PFSK-1 (cell line): ENCODE results near the gene NOC2L.

Experiments
- FOXP2 ChIP-seq: optimal IDR thresholded peaks from 2 replicates; pipeline ENCODE3; 2011; ENCODE audit warnings: borderline replicate concordance, control low read depth, inconsistent platforms; ENCODE audit not compliant: insufficient read depth; ENCODE audit errors: extremely low read length, extremely low read depth
- POLR2AphosphoS5 ChIP-seq: IDR thresholded peaks from 2 replicates; pipeline ENCODE4 v1.6.1; 2012; ENCODE audit warnings: low read depth, mild to moderate bottlenecking, control low read depth, low read length, moderate library complexity
- SIN3A ChIP-seq: IDR thresholded peaks from 2 replicates; pipeline ENCODE4 v1.6.1; 2012; ENCODE audit warnings: mild to moderate bottlenecking, low read length, moderate library complexity, borderline replicate concordance; ENCODE audit not compliant: insufficient read depth
- TAF1 ChIP-seq: IDR thresholded peaks from 2 replicates; pipeline ENCODE4 v1.6.1; 2012; ENCODE audit warnings: low read length, control low read depth, borderline replicate concordance; ENCODE audit not compliant: insufficient read depth
- TF ChIP-seq, protein P1 (sequence below), 2 experiments: IDR thresholded peaks; 2 replicates each; pipeline versions ENCODE4 v1.6.1 to v1.8.0; 2011 to 2012; ENCODE audit warnings: low read depth in 2 of 2, low read length in 2 of 2, control low read depth in 1 of 2, inconsistent platforms in 1 of 2, mild to moderate bottlenecking in 1 of 2, moderate library complexity in 1 of 2; ENCODE audit not compliant: insufficient read depth in 1 of 2

Gene NOC2L

DNA sequence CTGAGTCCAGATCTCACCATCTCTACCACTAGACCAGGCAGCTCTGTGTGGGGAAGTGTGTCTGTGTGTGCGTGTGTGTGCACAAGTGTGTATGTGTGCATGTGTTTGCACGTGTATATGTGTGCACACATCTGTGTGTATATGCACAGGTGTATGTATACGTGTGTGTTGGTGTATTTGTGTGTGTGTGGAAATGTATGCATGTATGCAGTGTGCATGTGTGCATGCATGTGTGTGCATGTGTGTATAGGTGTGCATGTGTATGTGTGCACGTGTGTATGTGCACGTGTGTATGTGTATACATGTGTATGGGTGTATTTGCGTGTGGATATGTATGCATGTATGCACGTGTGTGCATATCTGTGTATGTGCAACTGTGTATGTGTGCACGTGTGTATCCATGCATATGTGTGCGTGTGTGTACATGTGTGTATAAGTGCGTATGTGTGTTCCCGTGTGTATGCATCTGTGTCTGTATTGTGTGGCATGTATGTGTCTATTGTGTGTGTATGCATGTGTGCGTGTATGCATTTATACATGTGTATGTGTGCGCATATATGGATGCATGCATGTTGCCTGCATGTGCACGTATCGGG lies 10.3 kb upstream of the NOC2L start:
- TF ChIP-seq POLR2AphosphoS5 (no peak), SIN3A (no peak), FOXP2 (no peak), TAF1 (no peak)
- TF ChIP-seq, protein P1, sequence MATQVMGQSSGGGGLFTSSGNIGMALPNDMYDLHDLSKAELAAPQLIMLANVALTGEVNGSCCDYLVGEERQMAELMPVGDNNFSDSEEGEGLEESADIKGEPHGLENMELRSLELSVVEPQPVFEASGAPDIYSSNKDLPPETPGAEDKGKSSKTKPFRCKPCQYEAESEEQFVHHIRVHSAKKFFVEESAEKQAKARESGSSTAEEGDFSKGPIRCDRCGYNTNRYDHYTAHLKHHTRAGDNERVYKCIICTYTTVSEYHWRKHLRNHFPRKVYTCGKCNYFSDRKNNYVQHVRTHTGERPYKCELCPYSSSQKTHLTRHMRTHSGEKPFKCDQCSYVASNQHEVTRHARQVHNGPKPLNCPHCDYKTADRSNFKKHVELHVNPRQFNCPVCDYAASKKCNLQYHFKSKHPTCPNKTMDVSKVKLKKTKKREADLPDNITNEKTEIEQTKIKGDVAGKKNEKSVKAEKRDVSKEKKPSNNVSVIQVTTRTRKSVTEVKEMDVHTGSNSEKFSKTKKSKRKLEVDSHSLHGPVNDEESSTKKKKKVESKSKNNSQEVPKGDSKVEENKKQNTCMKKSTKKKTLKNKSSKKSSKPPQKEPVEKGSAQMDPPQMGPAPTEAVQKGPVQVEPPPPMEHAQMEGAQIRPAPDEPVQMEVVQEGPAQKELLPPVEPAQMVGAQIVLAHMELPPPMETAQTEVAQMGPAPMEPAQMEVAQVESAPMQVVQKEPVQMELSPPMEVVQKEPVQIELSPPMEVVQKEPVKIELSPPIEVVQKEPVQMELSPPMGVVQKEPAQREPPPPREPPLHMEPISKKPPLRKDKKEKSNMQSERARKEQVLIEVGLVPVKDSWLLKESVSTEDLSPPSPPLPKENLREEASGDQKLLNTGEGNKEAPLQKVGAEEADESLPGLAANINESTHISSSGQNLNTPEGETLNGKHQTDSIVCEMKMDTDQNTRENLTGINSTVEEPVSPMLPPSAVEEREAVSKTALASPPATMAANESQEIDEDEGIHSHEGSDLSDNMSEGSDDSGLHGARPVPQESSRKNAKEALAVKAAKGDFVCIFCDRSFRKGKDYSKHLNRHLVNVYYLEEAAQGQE (IDR thresholded peaks at IDR 0.05; ENCODE audit: insufficient read depth in 1 of 2, low read depth in 2 of 2, low read length in 2 of 2) = no peak

DNA sequence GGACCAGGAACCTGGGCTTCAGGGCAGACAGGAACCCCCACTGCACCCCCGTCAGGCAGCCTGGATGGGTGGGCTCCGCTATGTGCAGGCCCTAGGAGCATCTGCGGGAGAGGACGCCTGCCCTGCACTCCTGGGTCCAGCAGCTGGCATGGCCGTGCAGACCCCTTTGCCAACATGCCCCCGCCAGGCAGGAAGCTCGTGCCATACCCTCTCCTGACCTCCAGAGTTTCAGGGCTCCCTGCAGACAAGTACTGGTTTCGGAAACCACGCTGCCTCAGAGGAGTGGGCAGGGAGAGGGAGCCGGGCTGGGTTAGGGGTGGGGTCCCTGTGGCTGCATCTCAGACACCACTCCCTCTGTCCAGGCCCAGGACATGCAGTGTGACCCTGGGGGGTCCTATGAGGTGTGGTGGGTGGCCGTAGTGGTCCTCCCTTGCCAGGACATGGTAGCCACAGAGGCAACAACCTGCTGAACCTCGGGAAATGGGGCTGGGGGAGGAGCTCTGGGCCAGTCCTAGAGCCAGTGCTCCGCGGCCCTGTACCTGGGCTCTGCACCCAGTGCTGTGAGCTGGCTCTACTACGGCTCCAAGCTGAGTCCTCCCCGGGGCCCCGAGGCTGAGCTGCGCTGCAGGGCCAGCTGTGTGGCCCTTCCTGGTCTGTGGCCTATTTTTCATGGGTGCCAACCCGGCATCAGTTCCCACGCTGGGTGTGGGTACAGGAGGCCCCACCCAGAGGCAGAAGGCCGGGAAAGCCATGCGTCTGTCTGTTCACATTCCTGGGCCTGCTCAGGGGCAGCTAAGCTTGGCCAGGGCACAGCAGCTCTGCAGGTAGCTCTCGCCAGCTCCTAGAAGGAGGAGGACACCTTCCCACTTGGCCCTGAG lies 8.6 kb upstream of the NOC2L start:
- TF ChIP-seq FOXP2 = no peak

DNA sequence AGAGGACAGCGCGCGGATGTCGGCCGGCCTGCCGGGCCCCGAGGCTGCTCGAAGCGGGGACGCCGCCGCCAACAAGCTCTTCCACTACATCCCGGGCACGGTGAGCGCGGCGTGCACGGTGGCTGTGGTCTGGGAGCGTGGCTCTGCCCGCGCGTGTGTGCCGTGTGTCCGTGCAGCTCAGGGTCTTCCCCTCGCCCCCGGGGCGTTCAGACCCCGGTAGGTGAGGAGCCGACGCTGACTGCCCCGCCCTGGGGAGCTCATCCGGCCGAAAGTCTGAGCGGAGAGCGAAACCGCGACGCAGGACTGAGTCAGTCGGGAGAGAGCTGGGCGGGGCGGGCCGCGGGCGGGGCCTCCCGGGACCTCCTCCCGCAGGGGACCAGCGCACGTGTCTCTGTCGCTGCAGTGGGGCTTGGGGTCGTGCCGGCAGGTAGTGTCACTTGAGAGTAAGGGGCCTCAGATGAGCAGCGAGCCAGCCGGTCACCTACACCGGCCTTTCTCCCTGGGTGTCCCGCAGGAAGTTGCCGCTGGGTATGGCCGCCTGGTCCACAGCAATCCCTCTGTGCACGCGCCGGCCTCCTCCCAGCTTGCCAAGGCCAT lies 7.7 kb upstream of the NOC2L start:
- TF ChIP-seq SIN3A (no peak), POLR2AphosphoS5 (no peak), FOXP2 (no peak), TAF1 (no peak)
- TF ChIP-seq, protein P1 (IDR thresholded peaks at IDR 0.05; ENCODE audit: insufficient read depth in 1 of 2, low read depth in 2 of 2, low read length in 2 of 2) = no peak

DNA sequence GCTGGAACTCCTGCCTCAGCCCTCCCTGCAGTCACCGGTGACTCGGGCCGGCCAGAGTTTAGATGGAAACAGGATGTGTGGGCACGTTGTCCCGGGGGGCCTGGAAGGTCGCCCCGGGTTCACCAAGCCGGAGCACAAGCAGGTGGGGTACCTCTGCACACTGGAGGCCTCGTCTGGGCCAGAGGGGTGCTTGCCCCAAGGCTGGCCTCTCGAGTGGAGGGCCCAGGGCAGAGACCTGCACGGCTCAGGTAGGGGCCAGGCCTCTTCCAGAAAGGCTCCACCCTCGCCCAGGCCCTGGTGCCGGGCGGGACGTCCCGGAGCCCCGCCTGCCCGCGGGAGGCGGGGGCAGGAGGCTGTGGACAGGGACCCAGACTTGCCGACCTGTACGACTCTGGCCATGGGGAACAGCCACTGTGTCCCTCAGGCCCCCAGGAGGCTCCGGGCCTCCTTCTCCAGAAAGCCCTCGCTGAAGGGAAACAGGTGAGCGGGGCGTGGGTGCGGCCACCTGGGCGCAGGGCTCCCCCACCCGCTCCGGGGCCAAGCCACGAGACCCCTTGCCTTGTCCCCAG lies 7.2 kb upstream of the NOC2L start, which contains the start of gene PLEKHN1:
Gene PLEKHN1 (plus strand): TSS at position 348 of the 569 bp plus-strand sequence. CDS start 50 bp downstream, at position 398.
- TF ChIP-seq TAF1 (no peak), SIN3A (no peak), FOXP2 (no peak), POLR2AphosphoS5 (no peak)
- TF ChIP-seq, protein P1 (IDR thresholded peaks at IDR 0.05; ENCODE audit: insufficient read depth in 1 of 2, low read depth in 2 of 2, low read length in 2 of 2) = no peak

DNA sequence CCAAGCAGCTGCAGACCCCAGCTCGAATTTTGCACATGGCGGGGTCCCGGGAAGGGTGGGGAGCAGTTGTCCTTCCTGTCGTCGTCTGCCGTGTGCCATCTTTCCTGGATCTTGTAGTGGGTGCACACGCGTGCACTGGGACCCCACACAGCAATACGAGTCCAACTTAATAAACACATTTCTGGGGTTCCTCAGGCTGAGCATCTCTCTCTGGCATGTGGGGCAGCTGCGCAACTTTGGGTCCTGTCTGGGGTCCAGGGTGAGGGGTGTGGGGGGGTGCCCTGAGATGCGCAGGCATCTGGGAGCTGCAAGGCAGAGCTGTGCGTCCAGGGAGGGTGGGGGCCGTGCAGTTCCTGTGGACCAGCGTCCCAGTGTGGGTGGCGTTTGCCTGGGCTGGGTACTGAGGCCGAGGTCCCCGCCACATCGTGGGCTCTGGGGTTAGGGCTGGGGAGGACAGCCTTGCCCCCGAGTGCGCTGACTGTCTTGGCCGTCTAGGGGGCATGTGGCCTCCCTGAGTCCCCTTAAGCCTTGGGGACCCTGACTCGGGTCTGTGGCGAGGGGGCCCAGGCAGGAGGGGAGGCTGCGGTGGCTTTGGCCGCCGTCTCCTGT lies 6.6 kb upstream of the NOC2L start:
- TF ChIP-seq POLR2AphosphoS5 (no peak), TAF1 (no peak), FOXP2 (no peak), SIN3A (no peak)
- TF ChIP-seq, protein P1 (IDR thresholded peaks at IDR 0.05; ENCODE audit: insufficient read depth in 1 of 2, low read depth in 2 of 2, low read length in 2 of 2) = no peak
